Calu3 (cell line): ENCODE measurements around the gene REPS1. TPM values are rescaled to one million over a fixed set of nuclear protein-coding genes. Genes with fewer than 3 reads are reported as not detected.
A peak's percentile ranks its signal among the peaks of the same experiment; 100 is the strongest.
"Not testable (repeated sequence)": the region's sequence is repeated elsewhere in the genome, so short reads cannot be mapped to it uniquely, and the experiment has no call there.

ENCODE experiments used
- BruUV-seq: library from RNA; stranded (reverse); fragments of 400-500 nt; replicated peaks from 2 replicates; lab custom pipeline; 2021; lab: Mats Ljungman, UMichigan
- CTCF ChIA-PET: fragments of 300-600 bp; sonication (Branson Sonifier 250); formaldehyde crosslinking; loops from one replicate; lab custom pipeline; 2022; ENCODE audit warnings: antibody characterized with exemption; lab: Charles Lee
- DNase-seq: peaks from one replicate; pipeline ENCODE4 v3.0.0; 2022
- H3K27ac Mint-ChIP-seq: one replicate; pipeline ENCODE4 v1.8.0; 2022; ENCODE audit warnings: mixed read lengths; ENCODE audit not compliant: unreplicated experiment
- H3K27me3 Mint-ChIP-seq: one replicate; pipeline ENCODE4 v1.8.0; 2022; ENCODE audit warnings: mixed read lengths; ENCODE audit not compliant: unreplicated experiment
- H3K36me3 Mint-ChIP-seq: one replicate; pipeline ENCODE4 v1.8.0; 2022; ENCODE audit warnings: mild to moderate bottlenecking, moderate library complexity, mixed read lengths; ENCODE audit not compliant: insufficient read depth, unreplicated experiment
- H3K4me1 Mint-ChIP-seq: one replicate; pipeline ENCODE4 v1.8.0; 2022; ENCODE audit warnings: mild to moderate bottlenecking, low read depth, mixed read lengths; ENCODE audit not compliant: unreplicated experiment
- H3K4me3 Mint-ChIP-seq: one replicate; pipeline ENCODE4 v1.8.0; 2022; ENCODE audit warnings: mild to moderate bottlenecking, low read depth, moderate library complexity, mixed read lengths; ENCODE audit not compliant: unreplicated experiment
- H3K9me3 Mint-ChIP-seq: one replicate; pipeline ENCODE4 v1.8.0; 2022; ENCODE audit warnings: low read depth, mixed read lengths; ENCODE audit not compliant: unreplicated experiment
- intact Hi-C: fragments of 100-400 bp; cut with micrococcal nuclease; formaldehyde crosslinking; loops from one replicate; pipeline ENCODE4 v1.10.0; 2022; ENCODE audit not compliant: unreplicated experiment
- total RNA-seq: library from RNA; stranded (reverse); gene quantifications from 2 replicates; pipeline ENCODE4 v1.2.3, GENCODE V29; 2022
- TF ChIP-seq, protein P1 (sequence below): fragments of 200-600 bp; IDR thresholded peaks from one replicate; pipeline ENCODE4 v1.8.0; 2022; ENCODE audit warnings: antibody characterized with exemption; ENCODE audit not compliant: unreplicated experiment

REPS1 gene
- total RNA-seq, 1 experiment from 2014 or later, result 29.5 TPM

DNA sequence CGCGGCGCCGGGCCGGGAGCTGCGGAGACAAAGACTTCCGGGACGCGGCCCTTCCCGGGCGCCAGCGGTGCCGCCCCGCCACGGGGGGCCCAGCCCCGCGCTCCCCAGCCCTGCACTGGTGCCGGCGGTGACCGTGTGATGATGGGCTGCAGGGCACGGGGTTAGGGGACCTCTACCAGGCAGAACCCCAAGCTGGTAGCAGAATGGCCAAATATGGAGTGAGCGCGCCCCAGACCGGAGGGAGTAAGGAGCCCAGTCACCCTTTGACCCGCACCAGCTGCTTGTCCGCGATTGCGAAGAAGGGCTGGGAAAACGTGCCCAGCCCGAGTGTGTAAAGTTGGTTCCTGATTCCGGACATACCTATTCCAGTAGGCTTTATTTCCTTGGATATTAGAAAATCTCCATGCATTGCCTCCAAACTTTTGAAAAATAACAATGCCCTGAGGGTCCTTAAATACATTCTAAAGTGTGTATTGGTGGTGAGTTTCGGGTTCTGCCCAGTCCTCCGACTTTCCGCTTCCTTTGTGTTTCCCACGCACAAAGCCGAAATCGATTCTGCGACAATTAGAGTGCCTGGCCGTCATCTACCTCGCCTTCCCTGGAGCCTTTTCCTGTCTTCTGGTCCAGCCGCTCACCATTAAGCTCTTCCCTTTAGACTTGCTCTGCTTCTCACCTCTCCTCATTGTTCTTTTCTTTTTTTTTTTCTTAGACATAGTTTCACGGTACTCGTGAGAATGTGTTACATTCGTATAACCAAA, 41.6 kb upstream of the REPS1 start:
- Mint-ChIP-seq H3K36me3 (peaks cover 19% of the 10 kb centered on the region), H3K4me1 (peaks cover 22% of the 10 kb centered on the region), H3K27me3 (no peaks in the 10 kb centered on the region), H3K4me3 (no peak overlapping the region), H3K9me3 (no peaks in the 10 kb centered on the region), H3K27ac (no peak overlapping the region)
- BruUV-seq, result no TSS peak
- CTCF ChIA-PET, result no interaction called here
- peak; percentile 35 for DNase-seq
- TF ChIP-seq, protein P1, sequence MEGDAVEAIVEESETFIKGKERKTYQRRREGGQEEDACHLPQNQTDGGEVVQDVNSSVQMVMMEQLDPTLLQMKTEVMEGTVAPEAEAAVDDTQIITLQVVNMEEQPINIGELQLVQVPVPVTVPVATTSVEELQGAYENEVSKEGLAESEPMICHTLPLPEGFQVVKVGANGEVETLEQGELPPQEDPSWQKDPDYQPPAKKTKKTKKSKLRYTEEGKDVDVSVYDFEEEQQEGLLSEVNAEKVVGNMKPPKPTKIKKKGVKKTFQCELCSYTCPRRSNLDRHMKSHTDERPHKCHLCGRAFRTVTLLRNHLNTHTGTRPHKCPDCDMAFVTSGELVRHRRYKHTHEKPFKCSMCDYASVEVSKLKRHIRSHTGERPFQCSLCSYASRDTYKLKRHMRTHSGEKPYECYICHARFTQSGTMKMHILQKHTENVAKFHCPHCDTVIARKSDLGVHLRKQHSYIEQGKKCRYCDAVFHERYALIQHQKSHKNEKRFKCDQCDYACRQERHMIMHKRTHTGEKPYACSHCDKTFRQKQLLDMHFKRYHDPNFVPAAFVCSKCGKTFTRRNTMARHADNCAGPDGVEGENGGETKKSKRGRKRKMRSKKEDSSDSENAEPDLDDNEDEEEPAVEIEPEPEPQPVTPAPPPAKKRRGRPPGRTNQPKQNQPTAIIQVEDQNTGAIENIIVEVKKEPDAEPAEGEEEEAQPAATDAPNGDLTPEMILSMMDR, result no peak
- intact Hi-C loops, result loop anchor here (5.0 kb wide), 1 partner anchor 42 kb away; the partner anchor contains the start of gene REPS1

DNA sequence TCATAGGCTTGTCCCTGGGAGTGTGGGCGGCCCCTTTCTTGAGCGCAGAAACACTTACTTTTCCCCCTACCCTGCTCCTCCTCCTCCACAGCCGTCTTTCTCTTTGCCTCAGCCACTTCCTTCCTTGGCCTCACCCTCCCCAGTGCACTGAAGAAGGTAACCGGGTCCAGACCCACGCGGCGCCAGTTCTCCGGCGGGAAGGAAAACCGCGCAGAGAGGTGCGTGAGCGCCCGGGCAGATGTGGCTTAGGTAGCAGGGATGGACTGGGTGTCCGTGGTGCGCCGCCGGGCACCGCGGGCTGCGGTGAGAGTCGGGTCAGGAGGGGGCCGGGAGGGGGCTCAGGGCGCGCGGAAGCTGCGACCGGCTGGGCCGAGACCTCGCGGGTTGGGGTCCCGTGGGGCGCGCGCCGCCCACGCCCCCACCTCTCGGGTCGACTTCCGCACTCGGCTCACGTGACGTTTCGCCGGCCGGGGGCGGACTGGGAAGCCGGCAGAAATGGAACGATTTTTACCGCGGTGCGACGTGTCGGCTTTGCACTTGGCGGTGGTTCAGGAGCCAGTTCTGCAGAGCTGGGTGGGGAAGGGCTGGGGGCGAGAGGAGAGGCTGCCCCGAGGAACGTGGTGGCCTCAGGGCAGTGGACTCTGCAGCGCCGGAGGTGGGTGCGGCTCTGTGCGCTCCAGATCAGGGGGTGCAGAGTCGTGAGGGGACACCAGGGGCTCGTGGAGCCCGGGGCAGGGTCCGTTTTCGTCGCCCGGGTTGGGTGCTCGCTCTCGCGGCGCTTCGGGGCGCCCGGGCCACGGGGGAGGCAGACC, 40.8 kb upstream of the REPS1 start, which contains the start of gene ABRACL:
Gene ABRACL (plus strand): TSS at position 88 of the 812 bp plus-strand sequence. CDS start 5,416 bp downstream, outside the sequence.
- CTCF ChIA-PET, result no interaction called here
- intact Hi-C loops, result loop anchor here (5.0 kb wide), 1 partner anchor 42 kb away; the partner anchor contains the start of gene REPS1
- Mint-ChIP-seq H3K27me3 (no peaks in the 10 kb centered on the region), H3K27ac (peak within 1 kb of the TSS; percentile 87), H3K4me3 (no peak within 1 kb of the TSS), H3K9me3 (no peaks in the 10 kb centered on the region), H3K4me1 (peaks cover 22% of the 10 kb centered on the region), H3K36me3 (peaks cover 19% of the 10 kb centered on the region)
- DNase-seq, result peak; percentile 62
- TF ChIP-seq, protein P1, result no peak
- BruUV-seq, result no TSS peak

DNA sequence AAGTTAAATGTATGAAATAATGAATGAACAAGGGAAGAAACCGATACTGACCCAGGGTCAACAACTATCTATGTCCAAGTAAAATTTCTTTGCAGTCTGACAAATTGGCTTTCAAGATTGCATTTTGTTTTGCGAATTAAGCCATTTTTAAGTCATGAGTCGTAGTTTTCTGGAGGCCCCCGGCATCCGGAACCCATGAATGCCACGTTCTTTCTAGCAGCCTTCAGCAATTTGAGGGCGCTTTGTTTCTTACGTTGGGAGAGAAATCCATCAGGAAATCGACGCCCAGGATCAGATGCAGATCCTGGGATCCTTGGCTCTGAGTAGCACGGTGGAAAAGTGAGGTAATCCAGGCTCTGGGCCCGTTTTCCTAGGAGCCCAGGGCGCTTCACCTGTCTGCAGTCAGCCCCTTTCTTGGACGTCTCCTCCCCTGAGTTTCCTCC, 40.2 kb upstream of the REPS1 start:
- Mint-ChIP-seq H3K36me3 (peaks cover 19% of the 10 kb centered on the region), H3K4me1 (peaks cover 20% of the 10 kb centered on the region), H3K4me3 (no peak overlapping the region), H3K27ac (peak overlapping the region; percentile 87), H3K27me3 (no peaks in the 10 kb centered on the region), H3K9me3 (no peaks in the 10 kb centered on the region)
- TF ChIP-seq, protein P1, result no peak
- intact Hi-C loops, result loop anchor here (5.0 kb wide), 1 partner anchor 41 kb away; the partner anchor contains the start of gene REPS1
- no peak for DNase-seq
- CTCF ChIA-PET, result no interaction called here
- TSS peak; percentile 81 for BruUV-seq

DNA sequence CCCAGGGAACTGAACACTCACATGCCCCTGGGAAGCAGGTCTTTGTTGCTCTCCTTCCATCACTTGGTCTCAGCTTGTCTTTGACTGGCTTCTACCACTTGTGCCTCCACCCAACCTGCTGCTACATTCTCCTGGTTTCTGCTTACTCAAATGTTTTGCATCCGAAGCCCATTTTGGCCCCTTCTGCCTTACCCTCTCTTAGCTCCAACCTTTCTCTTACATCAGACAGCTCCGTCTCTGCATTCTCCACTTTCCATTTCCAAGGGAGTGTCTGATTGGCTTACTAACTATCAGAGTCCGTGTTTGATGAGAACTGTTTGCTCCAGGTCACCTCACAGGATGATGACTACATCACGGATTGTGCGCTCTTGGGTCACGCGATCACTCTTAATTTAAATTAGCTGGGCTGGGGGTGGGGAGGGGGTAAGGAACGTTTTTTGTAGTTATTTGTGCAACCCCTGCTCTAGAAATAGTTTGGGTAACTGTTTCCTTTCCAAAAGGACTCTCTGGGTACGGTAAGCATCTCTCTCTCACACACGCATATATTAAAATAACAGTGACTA, 39.6 kb upstream of the REPS1 start:
- Mint-ChIP-seq H3K9me3 (no peaks in the 10 kb centered on the region), H3K4me3 (no peak overlapping the region), H3K4me1 (peaks cover 15% of the 10 kb centered on the region), H3K27me3 (no peaks in the 10 kb centered on the region), H3K36me3 (peaks cover 19% of the 10 kb centered on the region), H3K27ac (peak overlapping the region; percentile 87)
- intact Hi-C loops, result loop anchor here (5.0 kb wide), 1 partner anchor 40 kb away; the partner anchor contains the start of gene REPS1
- peak; percentile 24 for DNase-seq
- CTCF ChIA-PET, result interaction anchor here (0.6 kb wide), 1 partner anchor 12 kb away, joined by 4 read pairs; no protein-coding TSS in a partner anchor
- no TSS peak for BruUV-seq
- TF ChIP-seq, protein P1, result no peak

DNA sequence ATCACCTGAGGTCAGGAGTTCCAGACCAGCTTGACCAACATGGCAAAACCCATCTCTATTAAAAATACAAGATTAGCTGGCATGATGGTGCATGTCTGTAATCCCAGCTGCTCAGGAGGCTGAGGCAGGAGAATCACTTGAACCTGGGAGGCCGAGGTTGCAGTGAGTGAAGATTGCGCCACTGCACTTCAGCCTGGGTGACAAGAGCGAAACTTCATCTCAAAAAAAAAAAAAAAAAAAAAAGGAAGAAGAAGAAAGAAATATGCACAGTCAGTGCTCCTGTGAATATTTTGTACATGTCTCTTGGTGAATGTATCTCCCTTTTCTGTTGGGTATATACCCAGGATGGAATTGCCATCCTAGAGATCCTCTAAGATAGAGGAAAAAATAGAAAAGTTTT, 37.4 kb upstream of the REPS1 start:
- BruUV-seq, H3K27me3 Mint-ChIP-seq, CTCF ChIA-PET, DNase-seq, H3K4me3 Mint-ChIP-seq, H3K4me1 Mint-ChIP-seq, H3K27ac Mint-ChIP-seq, H3K9me3 Mint-ChIP-seq: not testable (repeated sequence)
- intact Hi-C loops, result loop anchor here (5.0 kb wide), 1 partner anchor 38 kb away; the partner anchor contains the start of gene REPS1
- peaks cover 19% of the 10 kb centered on the region for H3K36me3 Mint-ChIP-seq
